DND-41 (cell line): Measurements from ENCODE around the gene PPM1E.

ENCODE experiments used
- ATAC-seq: fragments of 200-7000 bp; cut with Tn5 transposase; 3 replicates; pipeline ENCODE4 v1.9.1; 2021; ENCODE audit warnings: low read depth; ENCODE audit not compliant: insufficient read depth
- DNase-seq: peaks from one replicate; pipeline ENCODE4 v3.0.0-alpha.2; 2020
- H2AFZ ChIP-seq: 2 replicates; pipeline ENCODE4 v1.6.0; 2012; ENCODE audit warnings: low read depth, low read length
- H3K27ac ChIP-seq: 2 replicates; pipeline ENCODE4 v1.5.1; 2012; ENCODE audit warnings: low read length, inconsistent platforms
- H3K27me3 ChIP-seq: fragments of 200-600 bp; sonication (generic); 2 replicates; pipeline ENCODE4 v1.6.0; 2012; ENCODE audit warnings: low read length, mild to moderate bottlenecking, inconsistent platforms; ENCODE audit not compliant: insufficient read depth, poor library complexity
- H3K36me3 ChIP-seq: 2 replicates; pipeline ENCODE4 v1.5.1; 2012; ENCODE audit warnings: low read length, inconsistent platforms; ENCODE audit not compliant: insufficient read depth
- H3K4me1 ChIP-seq: 2 replicates; pipeline ENCODE4 v1.5.1; 2012; ENCODE audit warnings: mild to moderate bottlenecking, low read length; ENCODE audit not compliant: insufficient read depth
- H3K4me2 ChIP-seq: 2 replicates; pipeline ENCODE4 v1.6.0; 2012; ENCODE audit warnings: mild to moderate bottlenecking, moderate library complexity, low read length, inconsistent platforms; ENCODE audit not compliant: insufficient read depth
- H3K4me3 ChIP-seq, 2 experiments: fragments of 200-600 bp in 1 of 2; shearing (Covaris generic) in 1 of 2; 2 replicates each; pipeline ENCODE4 v1.5.1; 2012 to 2016; ENCODE audit warnings: inconsistent platforms in 2 of 2, low read length in 2 of 2, mild to moderate bottlenecking in 2 of 2, low read depth in 1 of 2, moderate library complexity in 1 of 2
- H3K79me2 ChIP-seq: 2 replicates; pipeline ENCODE4 v1.6.0; 2012; ENCODE audit warnings: low read length, inconsistent platforms; ENCODE audit not compliant: insufficient read depth
- H3K9ac ChIP-seq: 2 replicates; pipeline ENCODE4 v1.6.0; 2012; ENCODE audit warnings: low read depth, mild to moderate bottlenecking, inconsistent platforms, low read length, moderate library complexity
- H3K9me3 ChIP-seq: 2 replicates; pipeline ENCODE4 v1.5.1; 2012; ENCODE audit warnings: low read length, moderate library complexity, mild to moderate bottlenecking, inconsistent platforms; ENCODE audit not compliant: insufficient read depth, severe bottlenecking
- H4K20me1 ChIP-seq: 2 replicates; pipeline ENCODE4 v1.6.0; 2012; ENCODE audit warnings: low read length; ENCODE audit not compliant: insufficient read depth
- CTCF ChIP-seq: IDR thresholded peaks from 2 replicates; pipeline ENCODE4 v1.5.1; 2012; ENCODE audit warnings: borderline replicate concordance, low read length, moderate library complexity, mild to moderate bottlenecking; ENCODE audit not compliant: poor library complexity, severe bottlenecking; ENCODE audit errors: extremely low read depth
- EZH2 ChIP-seq: IDR thresholded peaks from 3 replicates; pipeline ENCODE4 v1.6.1; 2012; ENCODE audit warnings: borderline replicate concordance, low read depth, mild to moderate bottlenecking, moderate library complexity, low read length, inconsistent platforms; ENCODE audit not compliant: severe bottlenecking

Gene PPM1E

GRCh38 chr17:58999500-58999899, 243.8 kb downstream of the PPM1E start:
- Histone ChIP-seq H3K4me3 (no peak overlapping the region), H3K9me3 (no peaks in the 10 kb centered on the region), H3K4me1 (no peaks in the 10 kb centered on the region), H3K36me3 (peaks cover 76% of the 10 kb centered on the region), H3K4me2 (no peak overlapping the region), H3K27ac (no peak overlapping the region), H4K20me1 (no peaks in the 10 kb centered on the region), H3K9ac (no peak overlapping the region), H2AFZ (no peak overlapping the region), H3K27me3 (no peaks in the 10 kb centered on the region), H3K79me2 (no peaks in the 10 kb centered on the region)
- DNase-seq (no peak), ATAC-seq (no peak)
- TF ChIP-seq CTCF (no peak), EZH2 (no peak)

DNA sequence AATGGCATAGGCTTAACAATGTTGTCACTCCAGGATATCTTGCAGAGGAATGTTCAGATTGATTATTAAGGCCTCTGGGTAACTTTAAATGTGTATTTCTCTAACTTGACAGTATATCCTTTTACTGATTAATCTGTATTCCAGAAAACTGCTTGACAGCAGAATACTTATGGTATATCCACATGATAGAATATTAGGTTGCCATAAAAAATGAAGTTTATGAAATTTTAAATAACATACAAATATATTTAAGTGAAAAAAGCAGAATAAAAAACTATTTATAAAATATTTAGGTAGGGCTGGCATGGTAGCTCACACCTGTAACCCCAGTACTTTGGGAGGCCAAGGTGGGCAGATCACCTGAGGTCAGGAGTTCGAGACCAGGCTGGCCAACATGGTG, 244.4 kb downstream of the PPM1E start:
- H3K9ac ChIP-seq: no peak overlapping the region
- H3K4me3 ChIP-seq: no peak overlapping the region
- no peak overlapping the region for H3K27ac ChIP-seq
- H3K9me3 ChIP-seq: no peaks in the 10 kb centered on the region
- H2AFZ ChIP-seq: no peak overlapping the region
- DNase-seq (no peak), ATAC-seq (no peak)
- H3K4me2 ChIP-seq: no peak overlapping the region
- no peaks in the 10 kb centered on the region for H4K20me1 ChIP-seq
- H3K79me2 ChIP-seq: no peaks in the 10 kb centered on the region
- peaks cover 76% of the 10 kb centered on the region for H3K36me3 ChIP-seq
- no peaks in the 10 kb centered on the region for H3K27me3 ChIP-seq
- no peak for TF ChIP-seq EZH2
- TF ChIP-seq CTCF: no peak
- no peaks in the 10 kb centered on the region for H3K4me1 ChIP-seq

DNA sequence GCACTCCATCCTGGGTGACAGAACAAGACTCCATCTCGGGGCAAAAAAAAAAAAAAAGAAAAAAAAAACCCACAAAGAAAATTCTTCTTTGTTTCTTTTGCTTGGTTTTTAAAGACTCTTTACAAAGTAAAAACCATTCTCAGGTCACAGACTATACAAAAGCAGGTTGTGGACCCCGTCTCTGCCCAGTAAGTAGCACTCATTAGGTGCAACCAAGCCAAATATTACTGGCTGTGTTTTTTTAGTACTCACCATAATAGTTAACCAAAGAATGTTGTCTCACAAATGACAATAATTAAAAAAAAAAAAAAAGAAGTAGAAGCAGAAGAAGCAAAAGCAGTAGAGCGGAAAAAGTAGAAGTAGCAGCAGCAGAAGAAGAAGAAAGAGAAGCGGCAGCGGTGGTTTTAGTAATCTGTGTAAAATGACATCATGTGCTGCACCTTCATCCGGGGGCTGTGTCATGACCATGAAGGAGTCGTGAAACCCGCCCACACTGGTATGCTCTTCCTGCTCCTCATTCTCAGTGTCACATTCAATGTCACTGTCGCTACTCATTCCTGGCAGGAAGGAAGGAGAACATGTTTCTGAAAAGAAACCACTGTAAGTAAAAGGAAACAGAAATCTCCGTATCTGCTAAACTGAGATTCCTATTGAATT, 245.6 kb downstream of the PPM1E start:
- H3K27ac ChIP-seq: no peak overlapping the region
- TF ChIP-seq CTCF: no peak
- no peak for TF ChIP-seq EZH2
- H3K27me3 ChIP-seq: no peaks in the 10 kb centered on the region
- peaks cover 71% of the 10 kb centered on the region for H3K36me3 ChIP-seq
- no peak overlapping the region for H2AFZ ChIP-seq
- H3K4me1 ChIP-seq: no peaks in the 10 kb centered on the region
- no peak overlapping the region for H3K4me3 ChIP-seq
- H3K79me2 ChIP-seq: no peaks in the 10 kb centered on the region
- no peaks in the 10 kb centered on the region for H4K20me1 ChIP-seq
- H3K4me2 ChIP-seq: no peak overlapping the region
- no peaks in the 10 kb centered on the region for H3K9me3 ChIP-seq
- no peak overlapping the region for H3K9ac ChIP-seq
- DNase-seq (no peak), ATAC-seq (no peak)
